ENCODE measurements around the gene FAM120B. TPM values are rescaled to one million over a fixed set of nuclear protein-coding genes. Genes with fewer than 3 reads are reported as not detected.

Gene FAM120B
- total RNA-seq, 3 donors from 2014 or later = 30.7 to 40.0 (median 38.3) TPM

DNA sequence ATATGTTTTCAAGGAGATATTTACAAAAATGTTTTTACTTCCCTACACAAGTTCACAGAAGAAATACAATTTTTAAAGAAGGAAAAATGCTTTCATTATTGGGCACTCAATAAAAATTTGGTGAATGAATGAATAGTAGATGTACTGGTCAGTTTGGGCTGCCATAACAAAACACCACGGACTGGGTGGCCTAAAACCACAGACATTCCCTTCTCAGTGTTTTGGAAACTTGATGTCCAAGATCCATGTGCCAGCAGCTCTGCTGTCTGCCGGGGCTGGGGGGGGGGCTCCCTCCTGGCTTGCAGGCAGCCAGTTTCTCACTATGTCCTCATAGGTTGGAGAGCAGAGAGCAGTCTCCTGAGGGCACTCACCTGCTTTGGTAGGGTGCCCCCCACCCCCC lies 62.0 kb downstream of the FAM120B start:
- DNase-seq (no peak), ATAC-seq (no peak)
- Histone ChIP-seq H3K9me3 (no peaks in the 10 kb centered on the region), H3K4me1 (ENCODE audit: low read depth) (peaks cover 7% of the 10 kb centered on the region), H3K4me3 (no peak overlapping the region), H3K36me3 (ENCODE audit: low read depth) (no peaks in the 10 kb centered on the region)
- TF ChIP-seq, protein P1, sequence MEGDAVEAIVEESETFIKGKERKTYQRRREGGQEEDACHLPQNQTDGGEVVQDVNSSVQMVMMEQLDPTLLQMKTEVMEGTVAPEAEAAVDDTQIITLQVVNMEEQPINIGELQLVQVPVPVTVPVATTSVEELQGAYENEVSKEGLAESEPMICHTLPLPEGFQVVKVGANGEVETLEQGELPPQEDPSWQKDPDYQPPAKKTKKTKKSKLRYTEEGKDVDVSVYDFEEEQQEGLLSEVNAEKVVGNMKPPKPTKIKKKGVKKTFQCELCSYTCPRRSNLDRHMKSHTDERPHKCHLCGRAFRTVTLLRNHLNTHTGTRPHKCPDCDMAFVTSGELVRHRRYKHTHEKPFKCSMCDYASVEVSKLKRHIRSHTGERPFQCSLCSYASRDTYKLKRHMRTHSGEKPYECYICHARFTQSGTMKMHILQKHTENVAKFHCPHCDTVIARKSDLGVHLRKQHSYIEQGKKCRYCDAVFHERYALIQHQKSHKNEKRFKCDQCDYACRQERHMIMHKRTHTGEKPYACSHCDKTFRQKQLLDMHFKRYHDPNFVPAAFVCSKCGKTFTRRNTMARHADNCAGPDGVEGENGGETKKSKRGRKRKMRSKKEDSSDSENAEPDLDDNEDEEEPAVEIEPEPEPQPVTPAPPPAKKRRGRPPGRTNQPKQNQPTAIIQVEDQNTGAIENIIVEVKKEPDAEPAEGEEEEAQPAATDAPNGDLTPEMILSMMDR (IDR thresholded peaks at IDR 0.05) = no peak
- intact Hi-C loops (cut with DNase I, micrococcal nuclease) = no loop called here

DNA sequence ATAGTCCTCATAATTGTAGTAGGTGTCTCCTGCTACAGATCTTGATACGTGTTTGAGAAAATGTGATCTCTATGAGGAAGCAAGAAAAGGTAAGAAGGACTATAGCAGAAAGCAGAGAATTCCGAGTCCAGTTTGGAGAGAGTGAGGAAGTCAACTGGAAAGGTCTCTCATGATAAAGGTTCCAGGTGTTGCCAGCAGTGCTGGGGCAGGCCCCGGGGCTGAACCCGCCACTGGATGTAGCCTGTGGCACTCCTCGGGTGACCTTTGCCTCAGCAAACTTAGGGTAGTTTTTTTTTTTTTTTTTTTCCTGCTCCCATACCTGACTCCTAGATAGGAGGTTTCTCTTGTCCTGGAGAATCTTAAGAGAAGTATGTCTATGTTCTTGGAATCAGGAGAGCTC lies 62.8 kb downstream of the FAM120B start:
- intact Hi-C loops (cut with DNase I, micrococcal nuclease) = no loop called here
- ATAC-seq (peak; percentile 91), DNase-seq (peak; percentile 55 to 76 (median 66))
- no peaks in the 10 kb centered on the region for H3K36me3 ChIP-seq (ENCODE audit: low read depth)
- TF ChIP-seq, protein P1 (IDR thresholded peaks at IDR 0.05) = no peak
- H3K9me3 ChIP-seq = no peaks in the 10 kb centered on the region
- no peak overlapping the region for H3K4me3 ChIP-seq
- peaks cover 7% of the 10 kb centered on the region for H3K4me1 ChIP-seq (ENCODE audit: low read depth)

DNA sequence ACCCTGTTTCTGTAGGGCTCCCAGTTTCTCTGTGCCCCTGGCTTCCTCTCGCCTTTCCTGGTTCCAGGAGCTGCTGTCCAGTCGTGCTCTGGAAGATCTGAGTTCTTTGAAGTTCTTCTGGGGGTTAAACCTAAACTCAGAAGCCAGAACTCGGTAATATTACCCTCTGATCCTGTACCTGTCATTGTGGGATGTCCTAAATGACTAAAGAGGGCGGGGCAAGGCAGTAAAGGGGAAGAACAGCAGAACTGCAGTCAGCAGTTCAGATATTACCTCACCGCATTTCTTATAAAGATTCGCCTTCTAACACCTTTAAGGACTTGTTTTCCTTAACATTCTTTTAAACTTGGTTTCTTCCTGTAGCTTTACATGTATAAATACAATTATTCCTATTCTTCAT lies 63.9 kb downstream of the FAM120B start:
- DNase-seq = peak in 1 of 3 donors; percentile 54
- ATAC-seq = peak; percentile 82
- Histone ChIP-seq H3K4me1 (ENCODE audit: low read depth) (peaks cover 7% of the 10 kb centered on the region), H3K36me3 (ENCODE audit: low read depth) (no peaks in the 10 kb centered on the region), H3K9me3 (no peaks in the 10 kb centered on the region), H3K4me3 (no peak overlapping the region)
- intact Hi-C loops (cut with DNase I, micrococcal nuclease) = no loop called here
- TF ChIP-seq, protein P1 (IDR thresholded peaks at IDR 0.05) = no peak

DNA sequence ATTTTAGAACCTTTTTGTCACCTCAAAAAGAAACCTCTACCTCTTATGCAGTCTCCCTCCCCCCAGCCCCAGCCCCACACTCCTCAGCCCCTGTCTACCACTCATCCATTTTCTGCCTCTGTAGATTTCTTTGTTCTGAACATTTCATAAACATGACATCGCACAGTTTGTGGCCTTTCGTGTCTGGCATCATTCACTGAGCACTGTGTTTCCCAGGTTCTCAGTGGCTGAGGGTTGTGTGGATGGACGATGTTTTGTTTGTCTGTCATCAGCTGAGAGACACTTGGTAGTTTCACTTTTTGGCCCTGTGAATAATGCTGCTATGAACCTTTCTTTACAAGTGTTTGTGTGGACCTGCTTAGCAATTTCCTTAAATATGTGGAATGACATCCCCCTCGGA lies 64.5 kb downstream of the FAM120B start:
- H3K36me3 ChIP-seq (ENCODE audit: low read depth) = no peaks in the 10 kb centered on the region
- H3K4me3 ChIP-seq = no peak overlapping the region
- H3K9me3 ChIP-seq = no peaks in the 10 kb centered on the region
- intact Hi-C loops (cut with DNase I, micrococcal nuclease) = no loop called here
- ATAC-seq (no peak), DNase-seq (no peak)
- TF ChIP-seq, protein P1 (IDR thresholded peaks at IDR 0.05) = no peak
- H3K4me1 ChIP-seq (ENCODE audit: low read depth) = peaks cover 7% of the 10 kb centered on the region

DNA sequence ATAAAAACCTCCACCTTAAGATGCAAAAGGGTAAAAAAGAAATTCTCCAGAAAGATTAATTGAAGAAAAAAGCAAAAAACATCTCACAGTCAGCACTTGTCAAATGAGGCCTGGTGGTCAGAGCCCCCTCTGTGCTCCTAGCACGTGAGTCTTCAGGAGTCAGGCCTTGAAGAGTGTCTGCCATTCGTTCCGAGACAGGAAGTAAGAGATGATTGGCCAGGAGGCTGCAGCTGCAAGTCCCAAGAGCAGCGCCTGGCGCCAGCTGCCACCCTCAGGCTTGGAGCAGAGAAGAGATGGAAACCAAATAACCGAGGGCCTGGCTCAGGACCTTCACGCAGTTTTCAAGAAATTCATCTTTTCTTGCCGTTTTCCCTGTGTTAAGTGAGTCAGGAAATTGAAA lies 65.0 kb downstream of the FAM120B start:
- intact Hi-C loops (cut with DNase I, micrococcal nuclease) = no loop called here
- ATAC-seq = no peak
- peaks cover 7% of the 10 kb centered on the region for H3K4me1 ChIP-seq (ENCODE audit: low read depth)
- no peak overlapping the region for H3K4me3 ChIP-seq
- TF ChIP-seq, protein P1 (IDR thresholded peaks at IDR 0.05) = no peak
- no peaks in the 10 kb centered on the region for H3K36me3 ChIP-seq (ENCODE audit: low read depth)
- DNase-seq = peak in 1 of 3 donors; percentile 25
- no peaks in the 10 kb centered on the region for H3K9me3 ChIP-seq
